Gastrocnemius medialis (tissue), 4 donors: ENCODE measurements around the gene SEMA6B.

Experiments used
- CTCF ChIP-seq, 5 experiments: fragments of 450-650 bp in 3 of 5; fragments of 200-600 bp in 2 of 5; sonication (generic) in 2 of 5; IDR thresholded peaks in 4 of 5; conservative IDR thresholded peaks in 1 of 5; 1 replicate in 4 of 5; 2 replicates in 1 of 5; pipeline ENCODE4 v1.5.1; 2016 to 2019; ENCODE audit warnings: antibody characterized with exemption in 5 of 5, mild to moderate bottlenecking in 3 of 5, moderate library complexity in 3 of 5
- POLR2A ChIP-seq, 2 donors: fragments of 450-650 bp; IDR thresholded peaks; one replicate each; pipeline ENCODE4 v1.6.1; 2017; ENCODE audit warnings: antibody characterized with exemption in 2 of 2, mild to moderate bottlenecking in 2 of 2, moderate library complexity in 2 of 2

- TF ChIP-seq CTCF (IDR thresholded peaks at IDR 0.05 in 4 of 5, conservative IDR thresholded peaks at IDR 0.05 in 1 of 5) (no peak), POLR2A (IDR thresholded peaks at IDR 0.05) (no peak)
Measured at GRCh38 chr19:4548238-4548584, 11.3 kb downstream of the SEMA6B start.
